Nucleus accumbens (tissue), 56 donors: Measurements from ENCODE around the gene SRRM5.

Source experiments
- DNase-seq, 56 donors: peaks; one replicate each; lab custom pipeline; 2025; lab: John Stamatoyannopoulos, UW

The SRRM5 gene

GRCh38 chr19:43660301-43660970, 48.5 kb downstream of the SRRM5 start:
- DNase-seq: peak in 1 of 56 donors; percentile 2

GRCh38 chr19:43660971-43661360, 49.1 kb downstream of the SRRM5 start:
- DNase-seq: peak in 3 of 56 donors; percentile 16 to 40 (median 26)

- DNase-seq: no peak
Measured at GRCh38 chr19:43662487-43662886, 50.6 kb downstream of the SRRM5 start.

GRCh38 chr19:43664018-43664417, 52.1 kb downstream of the SRRM5 start:
- DNase-seq: peak in 2 of 56 donors; percentile 9 to 20
